Thyroid gland (tissue), 4 donors: Measurements from ENCODE around the gene CDYL2. TPM values are rescaled to one million over a fixed set of nuclear protein-coding genes. Genes with fewer than 3 reads are reported as not detected.

ENCODE experiments used
- DNase-seq, 2 donors: peaks; one replicate each; pipeline ENCODE4 v3.0.0-alpha.2; 2019
- H3K27ac ChIP-seq, 3 donors: fragments of 200-600 bp; sonication (generic); 1 replicate in 2 of 3; 2 replicates in 1 of 3; pipeline ENCODE4 v1.5.1; 2016 to 2019; ENCODE audit warnings: mild to moderate bottlenecking in 1 of 3, moderate library complexity in 1 of 3
- H3K27me3 ChIP-seq: fragments of 200-600 bp; sonication (generic); one replicate; pipeline ENCODE4 v1.5.1; 2019
- H3K36me3 ChIP-seq, 2 donors: fragments of 200-600 bp; sonication (generic); one replicate each; pipeline ENCODE4 v1.5.1; 2016 to 2019
- H3K4me1 ChIP-seq, 2 donors: fragments of 200-600 bp; sonication (generic); one replicate each; pipeline ENCODE4 v1.5.1; 2017 to 2019
- H3K4me3 ChIP-seq, 3 donors: fragments of 200-600 bp; sonication (generic); replicated peaks in 1 of 3; 1 replicate in 2 of 3; 2 replicates in 1 of 3; pipeline ENCODE4 v1.5.1; 2016; ENCODE audit warnings: mild to moderate bottlenecking in 1 of 3
- H3K9me3 ChIP-seq: fragments of 200-600 bp; sonication (generic); one replicate; pipeline ENCODE4 v1.5.1; 2017
- CTCF ChIP-seq, 6 experiments: fragments of 200-600 bp in 3 of 6; fragments of 450-650 bp in 3 of 6; sonication (generic) in 3 of 6; IDR thresholded peaks; one replicate each; pipeline ENCODE4 v1.5.1; 2016 to 2019; ENCODE audit warnings: antibody characterized with exemption in 6 of 6, mild to moderate bottlenecking in 2 of 6, inconsistent platforms in 1 of 6, moderate library complexity in 1 of 6
- POLR2A ChIP-seq, 2 donors: fragments of 450-650 bp; IDR thresholded peaks; one replicate each; pipeline ENCODE4 v1.6.1; 2017; ENCODE audit warnings: antibody characterized with exemption in 2 of 2, mild to moderate bottlenecking in 2 of 2, moderate library complexity in 1 of 2
- WGBS, 2 donors: methylation state at CpG; one replicate each; pipeline ENCODE4 v1.1.5; 2017; 5-methylcytosine and 5-hydroxymethylcytosine counted together
- intact Hi-C: fragments of 100-400 bp; cut with DNase I; formaldehyde crosslinking; loops from one replicate; pipeline ENCODE4 v1.15.1; 2023
- total RNA-seq, 4 donors: library from RNA; depleted of rRNA; stranded (reverse); fragments of >200 nt; gene quantifications; one replicate each; pipeline ENCODE4 v1.2.3, GENCODE V29; 2016

CDYL2 gene
- total RNA-seq, 4 donors from 2014 or later, result 3.6 to 14.2 (median 5.3) TPM

GRCh38 chr16:80583466-80583865 lies 220.9 kb downstream of the CDYL2 start:
- no peaks in the 10 kb centered on the region for H3K27me3 ChIP-seq
- no peaks in the 10 kb centered on the region for H3K36me3 ChIP-seq
- no peak for TF ChIP-seq POLR2A (IDR thresholded peaks at IDR 0.05)
- TF ChIP-seq CTCF (IDR thresholded peaks at IDR 0.05), result no peak
- H3K4me3 ChIP-seq, result no peak overlapping the region
- H3K27ac ChIP-seq, result no peak overlapping the region
- intact Hi-C loops, result no loop called here
- H3K9me3 ChIP-seq, result no peaks in the 10 kb centered on the region
- no peaks in the 10 kb centered on the region for H3K4me1 ChIP-seq
- WGBS, 2 donors, result 88 to 95% methylated on average over 3 of the region's 3 CpGs
- no peak for DNase-seq

- Histone ChIP-seq H3K27me3 (no peaks in the 10 kb centered on the region), H3K4me1 (no peaks in the 10 kb centered on the region), H3K36me3 (no peaks in the 10 kb centered on the region), H3K27ac (no peak overlapping the region), H3K9me3 (no peaks in the 10 kb centered on the region), H3K4me3 (no peak overlapping the region)
- intact Hi-C loops, result no loop called here
- no peak for DNase-seq
- WGBS, 2 donors, result 81 to 84% methylated on average over 10 of the region's 10 CpGs
- TF ChIP-seq POLR2A (IDR thresholded peaks at IDR 0.05) (no peak), CTCF (IDR thresholded peaks at IDR 0.05) (no peak)
These were observed 224.1 kb downstream of the CDYL2 start for GRCh38 chr16:80580109-80580832.

- no peaks in the 10 kb centered on the region for H3K36me3 ChIP-seq
- TF ChIP-seq POLR2A (IDR thresholded peaks at IDR 0.05), result no peak
- no peak for TF ChIP-seq CTCF (IDR thresholded peaks at IDR 0.05)
- no peaks in the 10 kb centered on the region for H3K27me3 ChIP-seq
- H3K9me3 ChIP-seq, result no peaks in the 10 kb centered on the region
- intact Hi-C loops, result no loop called here
- no peaks in the 10 kb centered on the region for H3K4me1 ChIP-seq
- H3K4me3 ChIP-seq, result no peak overlapping the region
- DNase-seq, result no peak
- WGBS, 2 donors, result 77 to 83% methylated on average over 11 of the region's 11 CpGs
- H3K27ac ChIP-seq, result no peak overlapping the region
These were observed 226.7 kb downstream of the CDYL2 start for GRCh38 chr16:80577485-80578280.

- intact Hi-C loops, result no loop called here
- WGBS, 2 donors, result 89 to 92% methylated on average over 1 of the region's 1 CpG
- H3K36me3 ChIP-seq, result no peaks in the 10 kb centered on the region
- DNase-seq, result no peak
- no peak overlapping the region for H3K27ac ChIP-seq
- no peaks in the 10 kb centered on the region for H3K27me3 ChIP-seq
- H3K4me1 ChIP-seq, result no peaks in the 10 kb centered on the region
- H3K9me3 ChIP-seq, result no peaks in the 10 kb centered on the region
- H3K4me3 ChIP-seq, result no peak overlapping the region
- TF ChIP-seq CTCF (IDR thresholded peaks at IDR 0.05) (no peak), POLR2A (IDR thresholded peaks at IDR 0.05) (no peak)
These were observed 228.0 kb downstream of the CDYL2 start for GRCh38 chr16:80576343-80576912.

GRCh38 chr16:80573700-80574120 lies 230.7 kb downstream of the CDYL2 start:
- Histone ChIP-seq H3K27me3 (no peaks in the 10 kb centered on the region), H3K9me3 (no peaks in the 10 kb centered on the region), H3K4me1 (no peaks in the 10 kb centered on the region), H3K27ac (no peak overlapping the region), H3K4me3 (no peak overlapping the region), H3K36me3 (no peaks in the 10 kb centered on the region)
- WGBS, 2 donors, result 54 to 56% methylated on average over 6 of the region's 6 CpGs
- intact Hi-C loops, result no loop called here
- TF ChIP-seq CTCF (IDR thresholded peaks at IDR 0.05) (no peak), POLR2A (IDR thresholded peaks at IDR 0.05) (no peak)
- no peak for DNase-seq
